NK-92 (cell line): ENCODE measurements around the gene DEFB119.
"Not testable (repeated sequence)": the region's sequence is repeated elsewhere in the genome, so short reads cannot be mapped to it uniquely, and the experiment has no call there.

Experiments
- DNase-seq: peaks from one replicate; lab custom pipeline; 2025; ENCODE audit not compliant: unreplicated experiment; lab: John Stamatoyannopoulos, UW

DEFB119 gene

GRCh38 chr20:31390490-31390889 is at the start of gene DEFB119:
Gene DEFB119 (minus strand): TSS chr20:31390590. CDS start chr20:31390483, 107 bp downstream.
- DNase-seq, result no peak

GRCh38 chr20:31430568-31431115 is 40.3 kb upstream of the DEFB119 start:
- no peak for DNase-seq

- not testable (repeated sequence) for DNase-seq
Observed at GRCh38 chr20:31427576-31427975, 37.2 kb upstream of the DEFB119 start.

- DNase-seq, result not testable (repeated sequence)
Observed at GRCh38 chr20:31426891-31427551, 36.6 kb upstream of the DEFB119 start.

- DNase-seq, result no peak
Observed at GRCh38 chr20:31425797-31426196, 35.4 kb upstream of the DEFB119 start.

GRCh38 chr20:31418307-31418706 is 27.9 kb upstream of the DEFB119 start:
- DNase-seq, result no peak

- DNase-seq, result no peak
Observed at GRCh38 chr20:31415653-31416052, 25.3 kb upstream of the DEFB119 start.

- no peak for DNase-seq
Observed at GRCh38 chr20:31414381-31414780, 24.0 kb upstream of the DEFB119 start.

- no peak for DNase-seq
Observed at GRCh38 chr20:31410011-31410410, 19.6 kb upstream of the DEFB119 start.

GRCh38 chr20:31406115-31406514 is 15.7 kb upstream of the DEFB119 start, which contains the start of gene DEFB121:
Gene DEFB121 (minus strand): TSS chr20:31406215. CDS start chr20:31406152, 63 bp downstream.
- no peak for DNase-seq

- no peak for DNase-seq
Observed at GRCh38 chr20:31403886-31404285, 13.5 kb upstream of the DEFB119 start.

- DNase-seq, result no peak
Observed at GRCh38 chr20:31394900-31395299, 4.5 kb upstream of the DEFB119 start.

GRCh38 chr20:31392836-31393235 is 2.4 kb upstream of the DEFB119 start:
- DNase-seq, result no peak

GRCh38 chr20:31374346-31374745 is 16.0 kb downstream of the DEFB119 start:
- DNase-seq, result no peak

GRCh38 chr20:31368301-31368700 is 22.1 kb downstream of the DEFB119 start, which contains the start of gene DEFB118:
Gene DEFB118 (plus strand): TSS chr20:31368601. CDS start chr20:31368651, 50 bp downstream.
- DNase-seq, result no peak

GRCh38 chr20:31364272-31364671 is 26.1 kb downstream of the DEFB119 start:
- DNase-seq, result not testable (repeated sequence)

- no peak for DNase-seq
Observed at GRCh38 chr20:31363295-31363694, 27.1 kb downstream of the DEFB119 start.

- no peak for DNase-seq
Observed at GRCh38 chr20:31355981-31356380, 34.4 kb downstream of the DEFB119 start.

- DNase-seq, result no peak
Observed at GRCh38 chr20:31341470-31341869, 48.9 kb downstream of the DEFB119 start.

- no peak for DNase-seq
Observed at GRCh38 chr20:31330893-31331292, 59.5 kb downstream of the DEFB119 start.
